Keratinocyte (primary cell): ENCODE data around the gene CYB561. TPM values are rescaled to one million over a fixed set of nuclear protein-coding genes. Genes with fewer than 3 reads are reported as not detected.

ENCODE experiments used
- DNase-seq: peaks from one replicate; pipeline ENCODE4 v3.0.0-alpha.2; 2011; ENCODE audit warnings: low read depth, missing footprints, low spot score
- FAIRE-seq: peaks from 2 replicates; lab custom pipeline; 2011; peaks lifted over from hg19 to GRCh38; lab: Jason Lieb, UNC
- H2AFZ ChIP-seq: 2 replicates; pipeline ENCODE4 v1.6.0; 2012; ENCODE audit warnings: low read length, control low read depth, inconsistent platforms; ENCODE audit not compliant: control insufficient read depth
- H3K27ac ChIP-seq: 2 replicates; pipeline ENCODE4 v1.5.1; 2011; ENCODE audit warnings: low read length; ENCODE audit not compliant: control insufficient read depth, insufficient read depth
- H3K27me3 ChIP-seq: 3 replicates; pipeline ENCODE4 v1.6.0; 2011; ENCODE audit warnings: low read length; ENCODE audit not compliant: control insufficient read depth, insufficient read depth; ENCODE audit errors: extremely low read depth
- H3K36me3 ChIP-seq, 2 experiments: 2 replicates in 1 of 2; 3 replicates in 1 of 2; pipeline ENCODE4 v1.5.1; 2011; ENCODE audit warnings: low read length in 2 of 2, mild to moderate bottlenecking in 1 of 2; ENCODE audit not compliant: control insufficient read depth in 2 of 2, insufficient read depth in 2 of 2; ENCODE audit errors: extremely low read depth in 1 of 2
- H3K4me1 ChIP-seq: 3 replicates; pipeline ENCODE4 v1.5.1; 2011; ENCODE audit warnings: low read length; ENCODE audit not compliant: control insufficient read depth, insufficient read depth; ENCODE audit errors: extremely low read depth
- H3K4me2 ChIP-seq: 3 replicates; pipeline ENCODE4 v1.6.0; 2011; ENCODE audit warnings: low read depth, low read length; ENCODE audit not compliant: control insufficient read depth, insufficient read depth; ENCODE audit errors: extremely low read depth
- H3K4me3 ChIP-seq, 3 experiments: fragments of 200-600 bp in 1 of 3; sonication (generic) in 1 of 3; 2 replicates in 2 of 3; 3 replicates in 1 of 3; pipeline ENCODE4 v1.5.1; 2011 to 2016; ENCODE audit warnings: low read length in 3 of 3, mild to moderate bottlenecking in 3 of 3, control low read depth in 2 of 3, inconsistent platforms in 1 of 3, low read depth in 1 of 3, mixed read lengths in 1 of 3, mixed run types in 1 of 3, moderate library complexity in 1 of 3; ENCODE audit not compliant: control insufficient read depth in 2 of 3, insufficient read depth in 2 of 3; ENCODE audit errors: extremely low read depth in 1 of 3
- H3K79me2 ChIP-seq: 2 replicates; pipeline ENCODE4 v1.6.0; 2012; ENCODE audit warnings: low read length; ENCODE audit not compliant: control insufficient read depth, insufficient read depth
- H3K9ac ChIP-seq: 3 replicates; pipeline ENCODE4 v1.6.0; 2011; ENCODE audit warnings: low read length; ENCODE audit not compliant: control insufficient read depth, insufficient read depth; ENCODE audit errors: extremely low read depth
- H3K9me1 ChIP-seq: 3 replicates; pipeline ENCODE4 v1.6.0; 2011; ENCODE audit warnings: low read length; ENCODE audit not compliant: control insufficient read depth, insufficient read depth; ENCODE audit errors: extremely low read depth
- H3K9me3 ChIP-seq: 2 replicates; pipeline ENCODE4 v1.5.1; 2012; ENCODE audit warnings: low read depth, low read length; ENCODE audit not compliant: control insufficient read depth
- H4K20me1 ChIP-seq: 3 replicates; pipeline ENCODE4 v1.6.0; 2011; ENCODE audit warnings: low read length; ENCODE audit not compliant: control insufficient read depth, insufficient read depth; ENCODE audit errors: extremely low read depth
- CTCF ChIP-seq, 3 experiments: IDR thresholded peaks in 1 of 3; conservative IDR thresholded peaks in 1 of 3; optimal IDR thresholded peaks in 1 of 3; 2 replicates in 2 of 3; 3 replicates in 1 of 3; pipeline versions ENCODE3 to v1.5.1; 2011; ENCODE audit warnings: low read length in 3 of 3, mild to moderate bottlenecking in 3 of 3, moderate library complexity in 2 of 3, control low read depth in 1 of 3, inconsistent platforms in 1 of 3; ENCODE audit not compliant: insufficient read depth in 2 of 3; ENCODE audit errors: extremely low read depth in 1 of 3
- EZH2 ChIP-seq: IDR thresholded peaks from one replicate; pipeline ENCODE4 v1.6.1; 2012; ENCODE audit warnings: inconsistent platforms, mild to moderate bottlenecking, low read length, moderate library complexity
- dilution Hi-C: fragments of 300-500 bp; cut with MboI; formaldehyde crosslinking; loops from one replicate; pipeline ENCODE4 v1.7.0; 2020; ENCODE audit warnings: low sequenced_read_pairs; ENCODE audit not compliant: extremely low pct_ligation_motif_present
- polyA plus RNA-seq, 5 experiments: library from polyadenylated mRNA; depleted of rRNA in 3 of 5; stranded (reverse) in 3 of 5; stranded (forward) in 1 of 5; unstranded in 1 of 5; fragments of >200 nt; gene quantifications; 1 replicate in 1 of 5; 2 replicates in 3 of 5; 3 replicates in 1 of 5; pipeline versions ENCODE4 v1.2.1 to v1.2.3, GENCODE V29; 2011 to 2012; ENCODE audit warnings: missing spikeins in 2 of 5, low read depth in 1 of 5, low replicate concordance in 1 of 5

Gene CYB561
- polyA plus RNA-seq, 1 donor (not counting 4 experiments of a cell fraction or from before 2014, with no cell fraction given): 14.4 TPM

- Histone ChIP-seq H4K20me1 (peaks cover 3% of the 10 kb centered on the region), H3K9me1 (no peaks in the 10 kb centered on the region), H2AFZ (no peak overlapping the region), H3K9me3 (no peaks in the 10 kb centered on the region), H3K27me3 (no peaks in the 10 kb centered on the region), H3K27ac (no peak overlapping the region), H3K36me3 (peaks cover 13 to 16% of the 10 kb centered on the region in 2 experiments), H3K4me3 (no peak overlapping the region), H3K79me2 (no peaks in the 10 kb centered on the region), H3K4me2 (peak overlapping the region; percentile 58), H3K9ac (no peak overlapping the region), H3K4me1 (peaks cover 17% of the 10 kb centered on the region)
- FAIRE-seq (no peak), DNase-seq (no peak)
- TF ChIP-seq CTCF (optimal IDR thresholded peaks at IDR 0.05 in 1 of 3, IDR thresholded peaks at IDR 0.05 in 1 of 3, conservative IDR thresholded peaks at IDR 0.05 in 1 of 3; ENCODE audit: extremely low read depth in 1 of 3, insufficient read depth in 2 of 3, low read length in 3 of 3) (no peak), EZH2 (no peak)
- dilution Hi-C loops: no loop called here
Measured at GRCh38 chr17:63423251-63423950, 22.7 kb downstream of the CYB561 start.

GRCh38 chr17:63421681-63422645 lies 24.1 kb downstream of the CYB561 start:
- H3K36me3 ChIP-seq: peaks cover 16 to 19% of the 10 kb centered on the region in 2 experiments
- H3K9me3 ChIP-seq: no peaks in the 10 kb centered on the region
- H3K4me2 ChIP-seq: no peak overlapping the region
- no peak overlapping the region for H3K27ac ChIP-seq
- H3K4me3 ChIP-seq: no peak overlapping the region
- dilution Hi-C loops: no loop called here
- H3K79me2 ChIP-seq: no peaks in the 10 kb centered on the region
- H4K20me1 ChIP-seq: peaks cover 3% of the 10 kb centered on the region
- H2AFZ ChIP-seq: no peak overlapping the region
- H3K4me1 ChIP-seq: peaks cover 17% of the 10 kb centered on the region
- no peaks in the 10 kb centered on the region for H3K27me3 ChIP-seq
- H3K9me1 ChIP-seq: no peaks in the 10 kb centered on the region
- no peak for DNase-seq
- TF ChIP-seq EZH2 (no peak), CTCF (optimal IDR thresholded peaks at IDR 0.05 in 1 of 3, IDR thresholded peaks at IDR 0.05 in 1 of 3, conservative IDR thresholded peaks at IDR 0.05 in 1 of 3; ENCODE audit: extremely low read depth in 1 of 3, insufficient read depth in 2 of 3, low read length in 3 of 3) (no peak)
- H3K9ac ChIP-seq: no peak overlapping the region
- no peak for FAIRE-seq
